ENCODE results near the gene OXT. TPM values are rescaled to one million over a fixed set of nuclear protein-coding genes. Genes with fewer than 3 reads are reported as not detected.

The OXT gene
- total and polyA plus RNA-seq, 2 of the 13 experiments (the other 11 are each of a cell fraction or from before 2014, with no cell fraction given), result not detected

DNA sequence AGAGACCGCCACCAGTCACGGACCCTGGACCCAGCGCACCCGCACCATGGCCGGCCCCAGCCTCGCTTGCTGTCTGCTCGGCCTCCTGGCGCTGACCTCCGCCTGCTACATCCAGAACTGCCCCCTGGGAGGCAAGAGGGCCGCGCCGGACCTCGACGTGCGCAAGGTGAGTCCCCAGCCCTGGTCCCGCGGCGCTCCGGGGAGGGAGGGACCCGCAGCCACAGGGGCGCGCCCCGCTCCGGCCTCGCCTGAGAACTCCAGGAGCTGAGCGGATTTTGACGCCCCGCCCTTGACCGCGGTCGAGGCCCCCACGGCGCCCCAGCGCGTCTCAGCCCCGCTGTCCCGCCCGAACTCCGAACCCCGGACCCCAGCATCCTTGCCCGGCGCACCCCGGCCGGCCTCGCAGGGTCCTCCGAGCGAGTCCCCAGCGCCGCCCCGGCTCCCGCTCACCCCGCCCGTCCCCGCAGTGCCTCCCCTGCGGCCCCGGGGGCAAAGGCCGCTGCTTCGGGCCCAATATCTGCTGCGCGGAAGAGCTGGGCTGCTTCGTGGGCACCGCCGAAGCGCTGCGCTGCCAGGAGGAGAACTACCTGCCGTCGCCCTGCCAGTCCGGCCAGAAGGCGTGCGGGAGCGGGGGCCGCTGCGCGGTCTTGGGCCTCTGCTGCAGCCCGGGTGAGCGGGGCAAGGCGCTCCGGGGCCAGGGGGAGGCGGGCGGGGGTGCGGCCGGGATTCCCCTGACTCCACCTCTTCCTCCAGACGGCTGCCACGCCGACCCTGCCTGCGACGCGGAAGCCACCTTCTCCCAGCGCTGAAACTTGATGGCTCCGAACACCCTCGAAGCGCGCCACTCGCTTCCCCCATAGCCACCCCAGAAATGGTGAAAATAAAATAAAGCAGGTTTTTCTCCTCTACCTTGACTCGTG, at the start of gene OXT (continued):
- TF ChIP-seq EEA1 (CRISPR knock-in tag; IDR thresholded peaks at IDR 0.05; ENCODE audit: borderline replicate concordance), result 0 out of 2 replicates have a peak, but pooled peaks have one; percentile 30
- TF ChIP-seq, protein P1, sequence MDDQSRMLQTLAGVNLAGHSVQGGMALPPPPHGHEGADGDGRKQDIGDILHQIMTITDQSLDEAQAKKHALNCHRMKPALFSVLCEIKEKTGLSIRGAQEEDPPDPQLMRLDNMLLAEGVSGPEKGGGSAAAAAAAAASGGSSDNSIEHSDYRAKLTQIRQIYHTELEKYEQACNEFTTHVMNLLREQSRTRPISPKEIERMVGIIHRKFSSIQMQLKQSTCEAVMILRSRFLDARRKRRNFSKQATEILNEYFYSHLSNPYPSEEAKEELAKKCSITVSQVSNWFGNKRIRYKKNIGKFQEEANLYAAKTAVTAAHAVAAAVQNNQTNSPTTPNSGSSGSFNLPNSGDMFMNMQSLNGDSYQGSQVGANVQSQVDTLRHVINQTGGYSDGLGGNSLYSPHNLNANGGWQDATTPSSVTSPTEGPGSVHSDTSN (CRISPR knock-in tag; IDR thresholded peaks at IDR 0.05; ENCODE audit: borderline replicate concordance), result no peak
- no peak for TF ChIP-seq ZFY (CRISPR knock-in tag; IDR thresholded peaks at IDR 0.05)
- peak; percentile 17 for TF ChIP-seq SKI (IDR thresholded peaks at IDR 0.05; ENCODE audit: partially characterized antibody)
- TF ChIP-seq RBM22 (optimal IDR thresholded peaks at IDR 0.05; ENCODE audit: low read length), result no peak
- TF ChIP-seq, protein P2, sequence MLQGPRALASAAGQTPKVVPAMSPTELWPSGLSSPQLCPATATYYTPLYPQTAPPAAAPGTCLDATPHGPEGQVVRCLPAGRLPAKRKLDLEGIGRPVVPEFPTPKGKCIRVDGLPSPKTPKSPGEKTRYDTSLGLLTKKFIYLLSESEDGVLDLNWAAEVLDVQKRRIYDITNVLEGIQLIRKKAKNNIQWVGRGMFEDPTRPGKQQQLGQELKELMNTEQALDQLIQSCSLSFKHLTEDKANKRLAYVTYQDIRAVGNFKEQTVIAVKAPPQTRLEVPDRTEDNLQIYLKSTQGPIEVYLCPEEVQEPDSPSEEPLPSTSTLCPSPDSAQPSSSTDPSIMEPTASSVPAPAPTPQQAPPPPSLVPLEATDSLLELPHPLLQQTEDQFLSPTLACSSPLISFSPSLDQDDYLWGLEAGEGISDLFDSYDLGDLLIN (CRISPR knock-in tag; IDR thresholded peaks at IDR 0.05; ENCODE audit: borderline replicate concordance), result no peak
- TF ChIP-seq ZNF224 (CRISPR knock-in tag; IDR thresholded peaks at IDR 0.05), result no peak
- TF ChIP-seq YEATS2 (CRISPR knock-in tag; IDR thresholded peaks at IDR 0.05; ENCODE audit: borderline replicate concordance), result no peak
- no peak for TF ChIP-seq KDM3A (CRISPR knock-in tag; IDR thresholded peaks at IDR 0.05; ENCODE audit: low read depth)
- TF ChIP-seq TCF12 (IDR thresholded peaks at IDR 0.05), result no peak
- no peak for TF ChIP-seq TCF12 (CRISPR knock-in tag; IDR thresholded peaks at IDR 0.05)
- TF ChIP-seq, protein P3, sequence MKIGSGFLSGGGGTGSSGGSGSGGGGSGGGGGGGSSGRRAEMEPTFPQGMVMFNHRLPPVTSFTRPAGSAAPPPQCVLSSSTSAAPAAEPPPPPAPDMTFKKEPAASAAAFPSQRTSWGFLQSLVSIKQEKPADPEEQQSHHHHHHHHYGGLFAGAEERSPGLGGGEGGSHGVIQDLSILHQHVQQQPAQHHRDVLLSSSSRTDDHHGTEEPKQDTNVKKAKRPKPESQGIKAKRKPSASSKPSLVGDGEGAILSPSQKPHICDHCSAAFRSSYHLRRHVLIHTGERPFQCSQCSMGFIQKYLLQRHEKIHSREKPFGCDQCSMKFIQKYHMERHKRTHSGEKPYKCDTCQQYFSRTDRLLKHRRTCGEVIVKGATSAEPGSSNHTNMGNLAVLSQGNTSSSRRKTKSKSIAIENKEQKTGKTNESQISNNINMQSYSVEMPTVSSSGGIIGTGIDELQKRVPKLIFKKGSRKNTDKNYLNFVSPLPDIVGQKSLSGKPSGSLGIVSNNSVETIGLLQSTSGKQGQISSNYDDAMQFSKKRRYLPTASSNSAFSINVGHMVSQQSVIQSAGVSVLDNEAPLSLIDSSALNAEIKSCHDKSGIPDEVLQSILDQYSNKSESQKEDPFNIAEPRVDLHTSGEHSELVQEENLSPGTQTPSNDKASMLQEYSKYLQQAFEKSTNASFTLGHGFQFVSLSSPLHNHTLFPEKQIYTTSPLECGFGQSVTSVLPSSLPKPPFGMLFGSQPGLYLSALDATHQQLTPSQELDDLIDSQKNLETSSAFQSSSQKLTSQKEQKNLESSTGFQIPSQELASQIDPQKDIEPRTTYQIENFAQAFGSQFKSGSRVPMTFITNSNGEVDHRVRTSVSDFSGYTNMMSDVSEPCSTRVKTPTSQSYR (CRISPR knock-in tag; IDR thresholded peaks at IDR 0.05; ENCODE audit: borderline replicate concordance), result no peak
- no peak for TF ChIP-seq KLF9 (CRISPR knock-in tag; IDR thresholded peaks at IDR 0.05; ENCODE audit: low read depth)
- no peak for TF ChIP-seq IKZF1 (IDR thresholded peaks at IDR 0.05)
- TF ChIP-seq TARDBP (CRISPR knock-in tag; IDR thresholded peaks at IDR 0.05), result no peak
- no peak for TF ChIP-seq NR3C1 (CRISPR knock-in tag; IDR thresholded peaks at IDR 0.05)
- TF ChIP-seq, protein P4, sequence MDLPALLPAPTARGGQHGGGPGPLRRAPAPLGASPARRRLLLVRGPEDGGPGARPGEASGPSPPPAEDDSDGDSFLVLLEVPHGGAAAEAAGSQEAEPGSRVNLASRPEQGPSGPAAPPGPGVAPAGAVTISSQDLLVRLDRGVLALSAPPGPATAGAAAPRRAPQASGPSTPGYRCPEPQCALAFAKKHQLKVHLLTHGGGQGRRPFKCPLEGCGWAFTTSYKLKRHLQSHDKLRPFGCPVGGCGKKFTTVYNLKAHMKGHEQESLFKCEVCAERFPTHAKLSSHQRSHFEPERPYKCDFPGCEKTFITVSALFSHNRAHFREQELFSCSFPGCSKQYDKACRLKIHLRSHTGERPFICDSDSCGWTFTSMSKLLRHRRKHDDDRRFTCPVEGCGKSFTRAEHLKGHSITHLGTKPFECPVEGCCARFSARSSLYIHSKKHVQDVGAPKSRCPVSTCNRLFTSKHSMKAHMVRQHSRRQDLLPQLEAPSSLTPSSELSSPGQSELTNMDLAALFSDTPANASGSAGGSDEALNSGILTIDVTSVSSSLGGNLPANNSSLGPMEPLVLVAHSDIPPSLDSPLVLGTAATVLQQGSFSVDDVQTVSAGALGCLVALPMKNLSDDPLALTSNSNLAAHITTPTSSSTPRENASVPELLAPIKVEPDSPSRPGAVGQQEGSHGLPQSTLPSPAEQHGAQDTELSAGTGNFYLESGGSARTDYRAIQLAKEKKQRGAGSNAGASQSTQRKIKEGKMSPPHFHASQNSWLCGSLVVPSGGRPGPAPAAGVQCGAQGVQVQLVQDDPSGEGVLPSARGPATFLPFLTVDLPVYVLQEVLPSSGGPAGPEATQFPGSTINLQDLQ (CRISPR knock-in tag; IDR thresholded peaks at IDR 0.05), result no peak
- no peak for TF ChIP-seq RNF2 (conservative IDR thresholded peaks at IDR 0.05; ENCODE audit: low read depth)
- TF ChIP-seq ZNF451 (CRISPR knock-in tag; IDR thresholded peaks at IDR 0.05), result no peak
- TF ChIP-seq, protein P5, sequence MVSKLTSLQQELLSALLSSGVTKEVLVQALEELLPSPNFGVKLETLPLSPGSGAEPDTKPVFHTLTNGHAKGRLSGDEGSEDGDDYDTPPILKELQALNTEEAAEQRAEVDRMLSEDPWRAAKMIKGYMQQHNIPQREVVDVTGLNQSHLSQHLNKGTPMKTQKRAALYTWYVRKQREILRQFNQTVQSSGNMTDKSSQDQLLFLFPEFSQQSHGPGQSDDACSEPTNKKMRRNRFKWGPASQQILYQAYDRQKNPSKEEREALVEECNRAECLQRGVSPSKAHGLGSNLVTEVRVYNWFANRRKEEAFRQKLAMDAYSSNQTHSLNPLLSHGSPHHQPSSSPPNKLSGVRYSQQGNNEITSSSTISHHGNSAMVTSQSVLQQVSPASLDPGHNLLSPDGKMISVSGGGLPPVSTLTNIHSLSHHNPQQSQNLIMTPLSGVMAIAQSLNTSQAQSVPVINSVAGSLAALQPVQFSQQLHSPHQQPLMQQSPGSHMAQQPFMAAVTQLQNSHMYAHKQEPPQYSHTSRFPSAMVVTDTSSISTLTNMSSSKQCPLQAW (CRISPR knock-in tag; IDR thresholded peaks at IDR 0.05), result no peak
